Measurements from ENCODE around the gene TRRAP.
"Not testable (repeated sequence)": the region's sequence is repeated elsewhere in the genome, so short reads cannot be mapped to it uniquely, and the experiment has no call there.

The TRRAP gene

GRCh38 chr7:99033765-99034164, 155.4 kb downstream of the TRRAP start:
- DNase-seq = no peak

GRCh38 chr7:99034932-99035722, 156.8 kb downstream of the TRRAP start:
- no peak for DNase-seq

GRCh38 chr7:99035723-99036545, 157.6 kb downstream of the TRRAP start:
- DNase-seq = no peak

- DNase-seq = no peak
These were observed 158.3 kb downstream of the TRRAP start for GRCh38 chr7:99036546-99037111.

GRCh38 chr7:99037327-99037940, 159.1 kb downstream of the TRRAP start:
- no peak for DNase-seq

- no peak for DNase-seq
These were observed 159.9 kb downstream of the TRRAP start for GRCh38 chr7:99038086-99038855.

GRCh38 chr7:99039384-99039891, 161.1 kb downstream of the TRRAP start:
- no peak for DNase-seq

GRCh38 chr7:99040104-99040958, 162.0 kb downstream of the TRRAP start:
- peak; percentile 45 to 80 for DNase-seq

GRCh38 chr7:99041526-99041925, 163.2 kb downstream of the TRRAP start:
- no peak for DNase-seq

- no peak for DNase-seq
These were observed 164.6 kb downstream of the TRRAP start for GRCh38 chr7:99042957-99043356.

GRCh38 chr7:99044858-99045257, 166.5 kb downstream of the TRRAP start:
- DNase-seq = not testable (repeated sequence)

GRCh38 chr7:99046262-99046661, 167.9 kb downstream of the TRRAP start:
- DNase-seq = not testable (repeated sequence)

GRCh38 chr7:99046722-99047121, 168.4 kb downstream of the TRRAP start:
- no peak for DNase-seq

GRCh38 chr7:99047526-99048077, 169.3 kb downstream of the TRRAP start:
- no peak for DNase-seq

- DNase-seq = no peak
These were observed 172.6 kb downstream of the TRRAP start for GRCh38 chr7:99050971-99051370.

- DNase-seq = no peak
These were observed 176.4 kb downstream of the TRRAP start for GRCh38 chr7:99054781-99055180.

- DNase-seq = no peak
These were observed 182.9 kb downstream of the TRRAP start for GRCh38 chr7:99061001-99061776.
